Stimulated activated CD4-positive, alpha-beta T cell treated with anti-CD3 and anti-CD28 coated beads, TNF-alpha, amount 100 ng/mL, for 4 hours (primary cell): ENCODE results near the gene ELMO1.

Experiments
- DNase-seq, 3 experiments: peaks; one replicate each; pipeline ENCODE4 v3.0.0-alpha.2; 2020; ENCODE audit warnings: low read depth in 3 of 3

The ELMO1 gene

DNA sequence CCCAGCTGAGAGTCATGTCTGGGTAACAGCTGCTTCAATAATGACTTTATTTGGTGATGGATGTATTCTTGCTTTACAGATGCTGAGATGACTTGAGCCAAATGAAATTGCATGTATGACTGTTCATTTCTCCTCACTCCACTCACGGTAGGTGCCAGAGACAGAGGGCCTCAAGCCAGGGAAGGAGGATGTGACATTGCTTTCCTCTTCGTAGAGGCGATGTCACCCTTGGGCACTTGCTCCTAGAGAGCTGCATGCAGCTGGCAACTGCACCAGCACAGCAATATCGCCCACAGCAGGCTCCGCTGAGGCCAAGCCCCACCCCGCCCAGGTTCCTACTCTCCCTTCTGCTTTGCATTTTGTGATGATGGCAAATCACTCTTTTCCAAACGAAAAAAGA is 607.8 kb downstream of the ELMO1 start:
- no peak for DNase-seq

DNA sequence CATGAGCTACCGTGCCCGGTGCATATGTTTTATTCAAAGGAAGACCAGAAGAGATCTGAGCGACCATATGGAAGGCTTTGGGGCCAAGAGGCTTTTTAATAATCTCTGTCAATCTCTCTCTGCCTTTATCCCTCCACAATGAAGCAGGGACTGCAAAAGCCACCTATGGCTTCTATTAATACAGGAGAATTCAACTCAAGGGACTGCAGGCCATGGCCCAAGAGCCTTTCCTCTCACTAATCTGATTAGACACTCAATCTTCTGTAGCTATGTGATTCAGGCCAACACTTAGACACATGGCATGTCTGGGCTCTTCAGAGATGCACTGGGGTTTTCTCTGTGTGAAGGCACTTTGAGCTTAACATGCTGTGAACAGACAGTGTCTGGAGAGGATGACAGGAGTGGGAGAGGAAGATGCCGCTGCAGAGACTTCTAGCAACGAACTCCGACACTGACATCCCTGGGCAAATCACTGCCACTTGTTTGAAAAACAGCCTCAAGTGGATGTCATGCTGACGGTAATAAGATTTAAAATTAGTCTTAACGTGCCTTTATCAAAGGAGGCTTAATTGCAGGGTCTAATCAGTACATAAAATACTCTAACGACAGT is 609.9 kb downstream of the ELMO1 start:
- DNase-seq: no peak

DNA sequence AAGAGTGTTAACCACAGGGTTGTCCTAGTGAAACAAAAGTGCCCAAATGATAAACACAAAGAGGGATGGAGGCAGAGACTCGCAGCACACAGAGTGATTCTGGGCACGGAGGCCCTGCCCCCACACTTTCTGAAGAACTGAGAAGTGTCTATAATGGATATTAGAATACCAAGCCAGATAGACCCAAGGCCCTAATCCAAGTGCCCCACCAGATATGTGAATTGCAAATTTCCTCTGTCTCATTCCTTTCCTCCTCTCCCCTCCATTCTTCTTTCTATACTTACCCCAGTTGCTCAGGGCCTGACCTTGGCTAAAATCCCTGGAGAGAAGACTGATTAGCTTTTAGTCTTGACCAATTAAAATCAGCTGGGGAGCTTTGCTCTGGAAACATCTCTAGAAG is 617.6 kb downstream of the ELMO1 start:
- no peak for DNase-seq

DNA sequence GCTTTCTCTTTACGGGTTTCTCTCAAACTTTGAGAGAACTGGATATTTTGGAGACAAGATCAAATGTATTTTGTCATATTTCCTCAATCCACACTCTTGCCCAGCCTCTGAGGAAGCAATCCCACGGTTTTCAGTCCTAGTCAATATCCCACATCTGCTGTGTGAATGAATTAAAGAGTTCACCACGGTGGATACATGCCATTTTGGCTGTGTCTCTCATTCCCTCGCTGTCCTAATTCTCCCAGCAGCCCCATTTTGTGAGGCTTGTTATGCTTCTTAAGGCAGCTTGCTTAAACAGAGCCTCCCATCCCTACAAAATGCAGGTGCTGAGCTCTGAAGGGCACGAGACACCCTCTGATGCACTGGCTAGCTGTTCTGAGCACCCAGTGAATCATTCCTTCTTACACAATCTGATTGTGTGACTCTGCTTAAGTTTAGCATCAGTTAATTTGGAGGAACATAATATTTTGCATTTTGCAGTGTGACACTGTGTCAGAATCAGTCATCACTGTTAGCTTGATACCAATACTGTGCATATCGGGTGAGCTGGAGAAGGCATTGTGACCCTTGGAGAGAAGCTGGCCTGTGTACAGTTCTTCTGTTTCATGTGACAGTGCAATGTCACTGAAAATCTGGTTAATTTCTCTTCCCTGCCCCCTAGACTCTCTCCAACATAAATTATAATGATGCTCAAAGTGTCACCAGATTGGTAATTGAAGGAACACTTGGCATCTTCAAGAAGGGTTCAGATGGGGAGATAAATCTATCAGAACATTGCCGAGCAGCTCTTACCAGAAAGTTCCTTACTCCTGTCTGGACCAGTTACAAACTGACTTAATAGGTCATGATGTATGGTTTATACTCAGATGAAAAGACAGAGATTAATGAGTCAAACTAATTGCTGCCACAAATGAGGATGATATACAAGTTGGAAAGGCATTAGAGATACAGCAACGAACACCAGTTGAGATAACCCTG is 620.6 kb downstream of the ELMO1 start:
- no peak for DNase-seq

DNA sequence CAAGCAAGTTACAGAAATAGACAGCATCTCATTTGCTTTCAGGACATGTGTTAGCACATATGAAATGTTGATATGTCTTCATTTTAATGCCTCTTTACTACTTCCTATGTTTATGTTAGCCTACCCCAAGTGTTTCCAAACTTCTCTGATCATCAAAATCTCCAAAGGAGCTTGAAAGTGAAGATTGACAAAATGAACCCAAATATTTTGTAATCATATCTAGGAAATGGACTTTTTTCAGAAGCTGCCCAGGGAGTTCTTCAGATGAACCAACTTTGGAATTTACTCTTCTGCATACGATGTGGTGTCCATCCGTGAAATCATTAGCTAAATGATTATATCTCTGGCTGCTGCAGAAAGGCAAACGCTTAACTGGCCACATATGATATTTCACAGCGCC is 623.2 kb downstream of the ELMO1 start:
- DNase-seq: no peak

DNA sequence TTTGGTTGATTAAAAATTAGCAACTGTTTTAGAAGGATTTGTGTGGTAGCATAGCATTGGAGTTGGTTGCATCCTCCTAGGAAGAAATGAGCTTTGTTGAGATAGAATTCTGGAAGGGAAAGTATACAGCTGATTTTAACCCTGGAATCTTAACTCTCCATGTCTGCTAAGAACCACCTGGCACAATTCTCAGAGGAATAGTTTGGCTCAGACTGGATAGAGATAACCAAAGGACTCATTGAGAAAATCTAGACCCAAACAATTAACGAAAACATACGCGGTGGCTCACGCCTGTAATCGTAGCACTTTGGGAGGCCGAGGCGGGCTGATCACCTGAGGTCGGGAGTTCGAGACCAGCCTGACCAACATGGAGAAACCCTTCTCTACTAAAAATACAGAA is 625.3 kb downstream of the ELMO1 start:
- no peak for DNase-seq

DNA sequence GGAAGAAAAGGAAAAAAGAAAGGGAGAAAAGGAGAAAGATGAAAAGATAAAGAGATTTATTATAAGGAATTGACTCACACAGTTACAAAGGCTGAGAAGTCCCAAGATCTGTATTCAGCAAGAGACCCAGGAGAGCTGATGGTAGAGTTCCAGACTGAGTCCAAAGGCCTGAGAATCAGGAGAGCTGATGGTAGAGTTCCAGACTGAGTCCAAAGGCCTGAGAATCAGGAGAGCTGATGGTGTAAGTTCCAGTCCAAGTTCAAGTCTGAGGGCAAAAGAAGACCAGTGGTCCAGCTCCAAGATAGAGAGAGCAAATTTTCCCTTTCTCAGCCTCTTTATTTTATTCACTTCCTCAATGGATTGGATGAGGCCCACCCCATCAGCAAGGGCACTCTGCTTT is 627.0 kb downstream of the ELMO1 start:
- DNase-seq: no peak

DNA sequence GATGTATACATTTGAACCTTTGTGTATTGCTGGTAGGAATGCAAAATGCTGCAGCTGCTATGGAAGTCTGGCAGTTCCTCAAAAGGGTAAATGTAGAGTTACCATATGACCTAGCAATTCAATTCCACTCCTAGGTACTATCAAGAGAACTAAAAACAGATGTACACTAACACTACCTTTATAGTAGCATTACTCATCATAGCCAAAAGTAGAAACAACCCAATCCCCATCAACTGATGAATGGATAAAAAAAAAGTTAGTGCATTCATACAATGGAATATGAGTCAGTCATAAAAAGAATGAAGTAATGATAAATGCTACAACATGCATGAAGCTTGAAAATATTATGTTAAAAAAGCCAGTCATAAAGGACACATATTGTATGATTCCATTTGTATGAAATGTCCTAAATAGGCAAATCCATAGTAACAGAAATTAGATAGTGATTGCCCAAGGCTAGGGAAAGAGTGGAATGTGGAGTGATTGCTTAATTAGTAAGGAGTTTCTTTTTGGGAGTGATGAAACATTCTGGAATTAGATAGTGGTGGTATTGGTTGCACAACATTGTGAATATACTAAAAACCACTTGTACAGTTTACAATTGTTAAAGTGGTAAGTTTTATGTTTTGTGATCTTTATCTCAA is 628.0 kb downstream of the ELMO1 start:
- no peak for DNase-seq

DNA sequence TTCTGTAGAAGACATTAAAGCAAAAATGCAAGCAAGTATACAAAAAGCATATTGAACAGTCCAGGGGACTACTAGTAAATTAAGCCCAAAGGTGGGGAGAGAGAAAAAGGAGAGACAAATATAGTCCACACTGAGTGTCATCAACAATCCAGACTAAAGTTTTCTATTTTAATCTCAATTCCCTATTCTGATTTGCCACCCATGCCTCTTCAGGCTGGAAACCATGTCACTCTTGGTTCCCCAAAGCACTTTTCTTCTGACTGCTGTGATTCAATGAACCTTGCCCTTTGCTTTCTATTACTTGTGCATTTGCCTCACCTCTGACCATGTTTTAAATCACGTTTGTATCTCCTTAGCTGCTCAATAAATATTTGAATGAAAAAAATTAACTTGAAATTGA is 629.0 kb downstream of the ELMO1 start:
- no peak for DNase-seq

DNA sequence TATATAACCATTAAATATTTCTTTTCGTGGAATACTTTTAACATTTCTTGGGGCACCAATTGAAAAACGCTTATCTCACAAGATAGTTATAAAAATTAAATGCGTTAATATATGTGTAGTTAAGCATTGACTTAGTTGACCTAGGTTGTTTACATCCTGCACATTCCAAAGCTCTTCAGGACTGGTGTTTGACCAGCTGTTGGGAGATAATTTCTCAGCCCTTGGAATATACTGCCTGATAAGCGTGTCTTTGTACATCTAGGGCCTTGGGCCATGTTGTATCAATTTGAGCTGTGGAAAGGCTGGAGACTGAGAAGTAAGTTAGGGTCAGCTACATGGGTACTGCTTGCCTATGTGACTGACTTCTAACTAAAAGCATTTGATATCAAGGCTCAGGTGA is 634.4 kb downstream of the ELMO1 start:
- no peak for DNase-seq

DNA sequence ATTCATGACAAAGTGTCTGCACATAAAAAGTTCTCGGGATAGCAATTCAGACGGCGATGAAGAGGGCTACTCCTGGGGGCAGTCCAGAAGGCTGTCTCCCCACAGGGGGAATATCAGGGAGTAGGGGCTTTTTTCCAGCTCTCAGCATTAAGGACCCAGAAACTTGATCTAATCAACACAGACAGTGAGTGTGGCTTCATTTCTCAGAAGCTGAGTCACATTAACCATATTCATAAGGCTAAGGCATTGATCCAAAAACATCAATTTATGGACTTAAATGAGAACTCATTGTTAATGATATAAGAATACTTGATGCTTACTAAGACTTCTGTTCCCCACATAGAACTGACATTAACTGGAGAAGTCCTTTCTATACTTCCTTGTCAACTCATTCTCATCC is 636.9 kb downstream of the ELMO1 start:
- no peak for DNase-seq

DNA sequence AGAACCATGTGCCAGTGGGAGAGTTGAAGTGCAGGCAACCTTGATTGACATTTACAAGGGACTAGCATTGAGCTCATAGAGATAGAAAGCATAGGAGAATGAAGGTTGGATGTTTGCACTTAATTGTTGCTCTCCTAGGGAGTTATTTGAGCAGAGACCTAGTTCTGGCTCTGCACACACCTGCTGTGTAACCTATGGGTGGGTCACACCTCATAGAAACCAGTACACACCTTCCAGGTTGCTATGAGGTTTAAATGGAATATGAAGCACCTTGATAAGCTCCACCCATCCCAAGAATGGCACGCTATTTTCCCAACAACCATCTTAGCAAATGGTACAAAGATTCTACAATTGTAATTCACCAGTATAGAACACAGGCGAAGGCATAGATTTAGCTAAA is 638.2 kb downstream of the ELMO1 start:
- no peak for DNase-seq

DNA sequence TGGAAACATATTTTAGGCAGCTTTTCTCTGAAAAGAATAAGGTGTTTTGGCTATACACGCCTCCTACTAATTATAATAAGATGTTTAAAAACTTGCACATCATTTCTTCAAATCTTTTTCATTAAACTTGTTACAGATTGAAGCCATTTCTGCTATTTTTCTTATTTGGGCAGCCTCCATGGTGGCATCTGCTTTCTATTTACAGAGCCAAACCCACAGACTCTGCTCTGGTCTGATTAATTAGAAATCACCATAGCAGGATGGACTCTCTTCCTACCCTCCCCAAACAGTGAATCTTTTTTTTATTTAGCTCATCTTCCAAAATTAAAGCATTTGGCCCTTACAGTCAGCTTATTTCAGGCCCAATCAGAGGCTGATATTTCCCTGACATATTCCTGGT is 638.6 kb downstream of the ELMO1 start:
- DNase-seq: no peak

DNA sequence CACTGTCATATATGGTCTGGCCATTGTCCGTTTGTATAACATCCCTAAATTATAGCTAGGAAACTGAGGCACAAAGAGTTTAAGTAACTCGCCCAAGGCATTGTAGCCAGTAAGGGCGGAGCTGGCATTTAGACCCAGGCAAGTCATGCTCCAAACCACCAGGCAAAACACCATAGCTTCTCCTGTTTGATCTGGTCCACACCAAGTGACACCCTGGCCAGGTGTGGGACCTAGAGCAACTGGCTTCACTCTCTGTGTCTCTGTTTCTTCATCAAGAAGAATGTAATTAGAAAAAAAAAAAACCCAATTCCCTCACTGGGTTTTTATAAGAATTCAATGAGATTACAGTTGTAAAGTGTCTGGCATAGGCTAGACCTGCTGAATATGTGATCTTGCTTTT is 639.2 kb downstream of the ELMO1 start:
- no peak for DNase-seq

DNA sequence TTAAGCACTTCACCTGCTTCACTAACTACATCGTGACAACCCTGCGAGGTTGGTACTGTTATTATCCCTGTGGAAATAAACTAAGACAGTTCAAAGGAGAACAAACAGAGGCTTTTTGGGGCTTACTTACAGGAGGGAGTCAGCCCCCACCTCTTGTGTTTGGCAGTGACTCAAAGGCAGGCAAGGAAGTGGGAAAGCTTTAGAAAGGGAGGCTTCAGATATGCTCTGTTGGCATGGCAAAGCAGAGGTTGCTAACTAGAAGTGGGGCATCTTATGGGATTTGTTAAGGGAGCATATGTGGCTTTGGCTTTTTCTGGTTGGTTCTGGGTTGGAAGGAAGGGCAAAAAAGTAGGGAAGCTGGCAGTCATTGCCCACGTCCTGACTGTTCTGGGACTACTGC is 639.6 kb downstream of the ELMO1 start:
- DNase-seq: no peak

DNA sequence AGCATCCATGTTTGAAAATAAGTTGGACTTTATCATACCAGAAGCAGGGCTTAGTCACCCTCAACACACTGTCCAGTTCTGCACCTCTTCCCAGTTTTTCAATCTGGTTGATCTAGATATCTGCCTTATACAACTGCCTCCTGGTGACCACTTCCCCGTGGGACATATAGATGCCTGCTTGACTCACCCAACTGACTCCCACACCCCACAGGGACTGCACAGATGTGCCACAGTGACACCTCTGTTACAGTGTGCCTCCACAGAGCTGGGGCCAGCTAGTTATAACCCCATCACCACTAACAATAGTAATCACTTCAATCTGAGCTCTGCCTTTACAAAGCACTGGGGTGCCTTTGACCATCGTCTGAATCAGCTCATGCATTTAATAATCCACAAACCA is 641.8 kb downstream of the ELMO1 start:
- no peak for DNase-seq
